ENCODE data around the gene SH3BP5L.

SH3BP5L gene

GRCh38 chr1:248793592-248793991 is 32.1 kb downstream of the SH3BP5L start:
- TF ChIP-seq GATA3 (IDR thresholded peaks at IDR 0.05; ENCODE audit: low read depth, low read length) (no peak), GATA2 (IDR thresholded peaks at IDR 0.05; ENCODE audit: low read depth, low read length) (no peak)

GRCh38 chr1:248792342-248792741 is 33.4 kb downstream of the SH3BP5L start:
- no peak for TF ChIP-seq GATA3 (IDR thresholded peaks at IDR 0.05; ENCODE audit: low read depth, low read length)

- no peak for TF ChIP-seq GATA2 (IDR thresholded peaks at IDR 0.05; ENCODE audit: low read depth, low read length)
Observed at GRCh38 chr1:248791010-248791409, 34.7 kb downstream of the SH3BP5L start.

- TF ChIP-seq GATA2 (IDR thresholded peaks at IDR 0.05; ENCODE audit: low read depth, low read length) (no peak), GATA3 (IDR thresholded peaks at IDR 0.05; ENCODE audit: low read depth, low read length) (no peak)
Observed at GRCh38 chr1:248790456-248790855, 35.3 kb downstream of the SH3BP5L start.

GRCh38 chr1:248788327-248788726 is 37.4 kb downstream of the SH3BP5L start:
- TF ChIP-seq GATA3 (IDR thresholded peaks at IDR 0.05; ENCODE audit: low read depth, low read length) (no peak), GATA2 (IDR thresholded peaks at IDR 0.05; ENCODE audit: low read depth, low read length) (no peak)

GRCh38 chr1:248787430-248787829 is 38.3 kb downstream of the SH3BP5L start:
- TF ChIP-seq GATA3 (IDR thresholded peaks at IDR 0.05; ENCODE audit: low read depth, low read length), result no peak
- no peak for TF ChIP-seq GATA2 (IDR thresholded peaks at IDR 0.05; ENCODE audit: low read depth, low read length)

- no peak for TF ChIP-seq GATA3 (IDR thresholded peaks at IDR 0.05; ENCODE audit: low read depth, low read length)
- no peak for TF ChIP-seq GATA2 (IDR thresholded peaks at IDR 0.05; ENCODE audit: low read depth, low read length)
Observed at GRCh38 chr1:248786156-248786555, 39.6 kb downstream of the SH3BP5L start.

GRCh38 chr1:248783367-248783766 is 42.3 kb downstream of the SH3BP5L start:
- TF ChIP-seq GATA2 (IDR thresholded peaks at IDR 0.05; ENCODE audit: low read depth, low read length) (no peak), GATA3 (IDR thresholded peaks at IDR 0.05; ENCODE audit: low read depth, low read length) (no peak)

- TF ChIP-seq GATA3 (IDR thresholded peaks at IDR 0.05; ENCODE audit: low read depth, low read length) (no peak), GATA2 (IDR thresholded peaks at IDR 0.05; ENCODE audit: low read depth, low read length) (no peak)
Observed at GRCh38 chr1:248782416-248783141, 43.1 kb downstream of the SH3BP5L start.

- TF ChIP-seq GATA2 (IDR thresholded peaks at IDR 0.05; ENCODE audit: low read depth, low read length) (no peak), GATA3 (IDR thresholded peaks at IDR 0.05; ENCODE audit: low read depth, low read length) (no peak)
Observed at GRCh38 chr1:248779350-248779749, 46.4 kb downstream of the SH3BP5L start.

- no peak for TF ChIP-seq GATA3 (IDR thresholded peaks at IDR 0.05; ENCODE audit: low read depth, low read length)
- TF ChIP-seq GATA2 (IDR thresholded peaks at IDR 0.05; ENCODE audit: low read depth, low read length), result no peak
Observed at GRCh38 chr1:248778906-248779305, 46.8 kb downstream of the SH3BP5L start.

GRCh38 chr1:248776991-248777390 is 48.7 kb downstream of the SH3BP5L start:
- TF ChIP-seq GATA3 (IDR thresholded peaks at IDR 0.05; ENCODE audit: low read depth, low read length) (no peak), GATA2 (IDR thresholded peaks at IDR 0.05; ENCODE audit: low read depth, low read length) (no peak)

GRCh38 chr1:248775441-248775840 is 50.3 kb downstream of the SH3BP5L start:
- no peak for TF ChIP-seq GATA2 (IDR thresholded peaks at IDR 0.05; ENCODE audit: low read depth, low read length)
- no peak for TF ChIP-seq GATA3 (IDR thresholded peaks at IDR 0.05; ENCODE audit: low read depth, low read length)

Data from SH-SY5Y (cell line).